ENCODE measurements around the gene TCF7L2.

GRCh38 chr10:113085776-113086175 is 135.7 kb downstream of the TCF7L2 start:
- no peak for TF ChIP-seq SUZ12 (IDR thresholded peaks at IDR 0.05; ENCODE audit: extremely low read depth, insufficient read depth, insufficient read length)
- no peak for TF ChIP-seq YY1 (IDR thresholded peaks at IDR 0.05; ENCODE audit: insufficient read depth, insufficient read length)

Data from NT2/D1 (cell line).